ENCODE results near the gene OR52D1. TPM values are rescaled to one million over a fixed set of nuclear protein-coding genes. Genes with fewer than 3 reads are reported as not detected.

Gene OR52D1
- total and polyA plus RNA-seq, 4 donors = not detected

GRCh38 chr11:5504403-5504921 is 16.0 kb downstream of the OR52D1 start:
- DNase-seq (ENCODE audit: low spot score) = no peak
- Histone ChIP-seq H3K4me3 (ENCODE audit: low read depth in 1 of 3, low read length in 3 of 3) (no peak overlapping the region), H3K9me3 (ENCODE audit: control insufficient read depth in 4 of 4, low read length in 3 of 4) (no peaks in the 10 kb centered on the region), H3K4me1 (ENCODE audit: control insufficient read depth in 4 of 4, insufficient read depth in 4 of 4, low read length in 3 of 4) (no peaks in the 10 kb centered on the region), H3K9ac (ENCODE audit: low read depth in 1 of 2, low read length in 2 of 2) (no peak overlapping the region), H3K27me3 (ENCODE audit: control insufficient read depth in 4 of 4, insufficient read depth in 4 of 4, low read length in 3 of 4) (no peaks in the 10 kb centered on the region), H3K27ac (ENCODE audit: low read depth in 1 of 2, low read length in 2 of 2) (no peak overlapping the region), H3K36me3 (ENCODE audit: control insufficient read depth in 4 of 4, insufficient read depth in 3 of 4, low read depth in 1 of 4, low read length in 3 of 4) (no peaks in the 10 kb centered on the region)
- no peak for TF ChIP-seq FOXA1 (IDR thresholded peaks at IDR 0.05)
- no peak for TF ChIP-seq GABPA (IDR thresholded peaks at IDR 0.05 in 1 of 2, conservative IDR thresholded peaks at IDR 0.05 in 1 of 2)
- no peak for TF ChIP-seq HNF4G (IDR thresholded peaks at IDR 0.05)
- no peak for TF ChIP-seq EGR1 (IDR thresholded peaks at IDR 0.05; ENCODE audit: low read depth in 2 of 2)
- TF ChIP-seq TAF1 (conservative IDR thresholded peaks at IDR 0.05) = no peak
- no peak for TF ChIP-seq REST (IDR thresholded peaks at IDR 0.05)
- TF ChIP-seq RAD21 (IDR thresholded peaks at IDR 0.05) = no peak
- TF ChIP-seq FOXA2 (IDR thresholded peaks at IDR 0.05) = no peak
- TF ChIP-seq YY1 (IDR thresholded peaks at IDR 0.05) = no peak
- TF ChIP-seq RXRA (IDR thresholded peaks at IDR 0.05) = no peak
- no peak for TF ChIP-seq CTCF (IDR thresholded peaks at IDR 0.05; ENCODE audit: low read depth, low read length, missing input control)
- TF ChIP-seq JUND (IDR thresholded peaks at IDR 0.05) = no peak
- TF ChIP-seq NR2F2 (IDR thresholded peaks at IDR 0.05) = no peak
- TF ChIP-seq MAX (IDR thresholded peaks at IDR 0.05) = no peak
- WGBS = 85% methylated on average over 2 of the region's 2 CpGs

- H3K4me1 ChIP-seq (ENCODE audit: control insufficient read depth in 4 of 4, insufficient read depth in 4 of 4, low read length in 3 of 4) = no peaks in the 10 kb centered on the region
- no peak overlapping the region for H3K4me3 ChIP-seq (ENCODE audit: low read depth in 1 of 3, low read length in 3 of 3)
- no peaks in the 10 kb centered on the region for H3K36me3 ChIP-seq (ENCODE audit: control insufficient read depth in 4 of 4, insufficient read depth in 3 of 4, low read depth in 1 of 4, low read length in 3 of 4)
- no peaks in the 10 kb centered on the region for H3K9me3 ChIP-seq (ENCODE audit: control insufficient read depth in 4 of 4, low read length in 3 of 4)
- no peak overlapping the region for H3K27ac ChIP-seq (ENCODE audit: low read depth in 1 of 2, low read length in 2 of 2)
- DNase-seq (ENCODE audit: low spot score) = no peak
- H3K27me3 ChIP-seq (ENCODE audit: control insufficient read depth in 4 of 4, insufficient read depth in 4 of 4, low read length in 3 of 4) = no peaks in the 10 kb centered on the region
- TF ChIP-seq HNF4A (conservative IDR thresholded peaks at IDR 0.05) = no peak
- no peak for TF ChIP-seq JUND (IDR thresholded peaks at IDR 0.05)
- TF ChIP-seq EGR1 (IDR thresholded peaks at IDR 0.05; ENCODE audit: low read depth in 2 of 2) = no peak
- TF ChIP-seq SP1 (IDR thresholded peaks at IDR 0.05) = no peak
- no peak for TF ChIP-seq FOXA1 (IDR thresholded peaks at IDR 0.05)
- no peak for TF ChIP-seq GABPA (IDR thresholded peaks at IDR 0.05 in 1 of 2, conservative IDR thresholded peaks at IDR 0.05 in 1 of 2)
- no peak for TF ChIP-seq NR2F2 (IDR thresholded peaks at IDR 0.05)
- no peak for TF ChIP-seq MAX (IDR thresholded peaks at IDR 0.05)
- TF ChIP-seq REST (IDR thresholded peaks at IDR 0.05) = no peak
- no peak for TF ChIP-seq RAD21 (IDR thresholded peaks at IDR 0.05)
- no peak for TF ChIP-seq ATF3 (IDR thresholded peaks at IDR 0.05)
- H3K9ac ChIP-seq (ENCODE audit: low read depth in 1 of 2, low read length in 2 of 2) = no peak overlapping the region
- WGBS = 89% methylated on average over 9 of the region's 9 CpGs
Measured at GRCh38 chr11:5505363-5506048, 17.0 kb downstream of the OR52D1 start.

Data from liver (tissue), 9 donors.